ENCODE data around the gene RAD51AP1.
A peak's percentile ranks its signal among the peaks of the same experiment; 100 is the strongest.

RAD51AP1 gene

GRCh38 chr12:4603946-4604345 is 65.3 kb downstream of the RAD51AP1 start:
- no peak for DNase-seq (ENCODE audit: low read depth)
- TF ChIP-seq CTCF (IDR thresholded peaks at IDR 0.05; ENCODE audit: control insufficient read depth, insufficient read depth, low read depth, low read length, missing control alignments), result no peak
- H3K4me3 ChIP-seq (ENCODE audit: control insufficient read depth, low read depth, low read length), result no peak overlapping the region

GRCh38 chr12:4604684-4605193 is 66.0 kb downstream of the RAD51AP1 start:
- peak overlapping the region; percentile 96 for H3K4me3 ChIP-seq (ENCODE audit: control insufficient read depth, low read depth, low read length)
- DNase-seq (ENCODE audit: low read depth), result peak; percentile 61
- peak; percentile 98 for TF ChIP-seq CTCF (IDR thresholded peaks at IDR 0.05; ENCODE audit: control insufficient read depth, insufficient read depth, low read depth, low read length, missing control alignments)

- TF ChIP-seq CTCF (IDR thresholded peaks at IDR 0.05; ENCODE audit: control insufficient read depth, insufficient read depth, low read depth, low read length, missing control alignments), result no peak
- no peak for DNase-seq (ENCODE audit: low read depth)
- no peak overlapping the region for H3K4me3 ChIP-seq (ENCODE audit: control insufficient read depth, low read depth, low read length)
Observed at GRCh38 chr12:4607056-4607455, 68.4 kb downstream of the RAD51AP1 start.

- H3K4me3 ChIP-seq (ENCODE audit: control insufficient read depth, low read depth, low read length), result no peak overlapping the region
- DNase-seq (ENCODE audit: low read depth), result no peak
- TF ChIP-seq CTCF (IDR thresholded peaks at IDR 0.05; ENCODE audit: control insufficient read depth, insufficient read depth, low read depth, low read length, missing control alignments), result no peak
Observed at GRCh38 chr12:4609071-4609470, 70.4 kb downstream of the RAD51AP1 start.

All from AG09309 (cell line).